ENCODE results near the gene KIRREL3. TPM values are rescaled to one million over a fixed set of nuclear protein-coding genes. Genes with fewer than 3 reads are reported as not detected.
"Not testable (repeated sequence)": the region's sequence is repeated elsewhere in the genome, so short reads cannot be mapped to it uniquely, and the experiment has no call there.

The KIRREL3 gene
- total and polyA plus RNA-seq, 2 of the 4 experiments (the other 2 are of a cell fraction) = 10.9 to 15.9 TPM

- not testable (repeated sequence) for H3K9me1 ChIP-seq (ENCODE audit: insufficient read depth, low read length); H3K4me3 ChIP-seq (ENCODE audit: insufficient read depth, low read depth, low read length)
Observed at GRCh38 chr11:126386729-126387071, 613.9 kb downstream of the KIRREL3 start.

More at GRCh38 chr11:126386729-126387071, 613.9 kb downstream of the KIRREL3 start:
- ATAC-seq (ENCODE audit: low read depth); H2BK15ac ChIP-seq (ENCODE audit: low read depth, low read length); DNase-seq; H3K4me1 ChIP-seq (ENCODE audit: control insufficient read depth, insufficient read depth, low read length); H3K23ac ChIP-seq (ENCODE audit: low read depth, low read length); H3K9me3 ChIP-seq (ENCODE audit: control insufficient read depth, insufficient read depth, low read length); H3K4me2 ChIP-seq (ENCODE audit: low read depth, low read length); H3K27ac ChIP-seq (ENCODE audit: insufficient read depth, low read length); H3K9ac ChIP-seq (ENCODE audit: low read depth, low read length); BruUV-seq (replicated peaks); H4K5ac ChIP-seq (ENCODE audit: low read depth, low read length); H2BK20ac ChIP-seq (ENCODE audit: low read depth, low read length); H4K8ac ChIP-seq (ENCODE audit: low read depth in 2 of 2, low read length in 2 of 2); H4K20me1 ChIP-seq (ENCODE audit: insufficient read depth, low read length); POLR2A ChIA-PET (ENCODE audit: unreplicated experiment); H3K36me3 ChIP-seq (ENCODE audit: control insufficient read depth, insufficient read depth, low read length); H3K79me1 ChIP-seq (ENCODE audit: low read depth in 1 of 2, low read length in 2 of 2); H3K4ac ChIP-seq (ENCODE audit: low read depth, low read length); H3K18ac ChIP-seq (ENCODE audit: low read depth, low read length); H3K27me3 ChIP-seq (ENCODE audit: control insufficient read depth, insufficient read depth, low read length); H4K91ac ChIP-seq (ENCODE audit: insufficient read depth, low read depth, low read length); CTCF ChIA-PET; H3K14ac ChIP-seq (replicated peaks; ENCODE audit: low read depth, low read length); in situ Hi-C loops (cut with MboI; ENCODE audit: low sequenced_read_pairs); H2BK5ac ChIP-seq (ENCODE audit: low read depth, low read length, poor library complexity, severe bottlenecking); H2BK120ac ChIP-seq (ENCODE audit: low read depth, low read length); H2AFZ ChIP-seq (replicated peaks; ENCODE audit: low read length, poor library complexity); H3K56ac ChIP-seq (ENCODE audit: extremely low read depth, insufficient read depth, low read length); H2AK9ac ChIP-seq (replicated peaks; ENCODE audit: low read depth, low read length, poor library complexity); intact Hi-C loops (cut with micrococcal nuclease); H2AK5ac ChIP-seq (ENCODE audit: low read depth, low read length); dilution Hi-C loops (cut with HindIII; ENCODE audit: low sequenced_read_pairs, unreplicated experiment): not testable (repeated sequence)
- 33% methylated on average over 1 of the region's 5 CpGs; no CpG with 5 or more reads in 1 of the 2 experiments for WGBS, 2 experiments (ENCODE audit: extremely low coverage in 2 of 2, insufficient read length in 1 of 2)

All from IMR-90 (cell line).